ENCODE results near the gene PPFIBP2.
A peak's percentile ranks its signal among the peaks of the same experiment; 100 is the strongest.
"Not testable (repeated sequence)": the region's sequence is repeated elsewhere in the genome, so short reads cannot be mapped to it uniquely, and the experiment has no call there.

PPFIBP2 gene

GRCh38 chr11:7512525-7513233 is 1.1 kb upstream of the PPFIBP2 start:
- no peak for TF ChIP-seq CTCF (IDR thresholded peaks at IDR 0.05; ENCODE audit: control extremely low read depth, extremely low read depth, low read depth, missing control alignments)
- POLR2A ChIA-PET: interaction anchor here (0.8 to 1.0 kb wide), 2 partner anchors 9 to 35 kb away, joined by 3 read pairs; no protein-coding TSS in a partner anchor
- peak; percentile 86 for DNase-seq (ENCODE audit: extremely low spot score)
- CTCF ChIA-PET: interaction anchor here (0.7 to 6.5 kb wide), 23 partner anchors 10 to 183 kb away, joined by 3 to 55 read pairs (median 5); no protein-coding TSS in a partner anchor

GRCh38 chr11:7514099-7514591 is 346 bp downstream of the PPFIBP2 start:
- ChIA-PET POLR2A (no interaction called here), CTCF (interaction anchor here (0.6 to 6.5 kb wide), 16 partner anchors 9 to 151 kb away, joined by 3 to 55 read pairs (median 4); no protein-coding TSS in a partner anchor)
- no peak for TF ChIP-seq CTCF (IDR thresholded peaks at IDR 0.05; ENCODE audit: control extremely low read depth, extremely low read depth, low read depth, missing control alignments)
- DNase-seq (ENCODE audit: extremely low spot score): no peak

- ChIA-PET POLR2A (no interaction called here), CTCF (interaction anchor here (0.9 to 6.5 kb wide), 7 partner anchors 9 to 703 kb away, joined by 3 to 36 read pairs (median 5); no protein-coding TSS in a partner anchor)
- TF ChIP-seq CTCF (IDR thresholded peaks at IDR 0.05; ENCODE audit: control extremely low read depth, extremely low read depth, low read depth, missing control alignments): no peak
- DNase-seq (ENCODE audit: extremely low spot score): no peak
Observed at GRCh38 chr11:7515447-7515886, 1.7 kb downstream of the PPFIBP2 start.

- TF ChIP-seq CTCF (IDR thresholded peaks at IDR 0.05; ENCODE audit: control extremely low read depth, extremely low read depth, low read depth, missing control alignments): no peak
- ChIA-PET CTCF (interaction anchor here (1.9 to 6.5 kb wide), 2 partner anchors 8 to 34 kb away, joined by 6 to 36 read pairs; no protein-coding TSS in a partner anchor), POLR2A (no interaction called here)
- no peak for DNase-seq (ENCODE audit: extremely low spot score)
Observed at GRCh38 chr11:7516475-7516874, 2.7 kb downstream of the PPFIBP2 start.

GRCh38 chr11:7517743-7518142 is 3.9 kb downstream of the PPFIBP2 start:
- DNase-seq (ENCODE audit: extremely low spot score); POLR2A ChIA-PET: not testable (repeated sequence)
- CTCF ChIA-PET: interaction anchor here (0.9 to 1.9 kb wide), 5 partner anchors 11 to 780 kb away, joined by 3 to 4 read pairs (median 3); no protein-coding TSS in a partner anchor

- CTCF ChIA-PET: interaction anchor here (0.9 to 1.9 kb wide), 5 partner anchors 12 to 781 kb away, joined by 3 to 4 read pairs (median 3); no protein-coding TSS in a partner anchor
Observed at GRCh38 chr11:7518811-7519562, 5.2 kb downstream of the PPFIBP2 start.

More at GRCh38 chr11:7518811-7519562, 5.2 kb downstream of the PPFIBP2 start:
- no peak for TF ChIP-seq CTCF (IDR thresholded peaks at IDR 0.05; ENCODE audit: control extremely low read depth, extremely low read depth, low read depth, missing control alignments)
- DNase-seq (ENCODE audit: extremely low spot score): no peak
- POLR2A ChIA-PET: no interaction called here
